CD14-positive monocyte (primary cell): ENCODE measurements around the gene CD200. TPM values are rescaled to one million over a fixed set of nuclear protein-coding genes. Genes with fewer than 3 reads are reported as not detected.

Experiments
- DNase-seq, 3 donors: peaks; one replicate each; pipeline ENCODE4 v3.0.0-alpha.2; 2011 to 2022
- H2AFZ ChIP-seq: 2 replicates; pipeline ENCODE4 v1.6.0; 2012; ENCODE audit warnings: mild to moderate bottlenecking, low read depth, low read length, inconsistent platforms; ENCODE audit not compliant: insufficient read depth, poor library complexity, severe bottlenecking
- H3K27ac ChIP-seq, 2 donors: 1 replicate in 1 of 2; 2 replicates in 1 of 2; pipeline ENCODE4 v1.5.1; 2012 to 2013; ENCODE audit warnings: low read length in 2 of 2, control low read depth in 1 of 2, inconsistent platforms in 1 of 2, low read depth in 1 of 2, mild to moderate bottlenecking in 1 of 2
- H3K27me3 ChIP-seq, 2 donors: one replicate each; pipeline versions ENCODE4 v1.6.0 to v1.6.1; 2011 to 2013; ENCODE audit warnings: low read length in 2 of 2; ENCODE audit not compliant: control insufficient read depth in 2 of 2, insufficient read depth in 2 of 2
- H3K36me3 ChIP-seq, 2 donors: replicated peaks in 1 of 2; 1 replicate in 1 of 2; 2 replicates in 1 of 2; pipeline versions ENCODE4 v1.5.1 to v1.6.1; 2012 to 2013; ENCODE audit warnings: low read length in 2 of 2, control low read depth in 1 of 2, inconsistent platforms in 1 of 2, mild to moderate bottlenecking in 1 of 2; ENCODE audit not compliant: insufficient read depth in 2 of 2, control insufficient read depth in 1 of 2
- H3K4me1 ChIP-seq, 2 donors: 1 replicate in 1 of 2; 2 replicates in 1 of 2; pipeline versions ENCODE4 v1.5.1 to v1.6.1; 2012 to 2013; ENCODE audit warnings: low read length in 2 of 2, control low read depth in 1 of 2, inconsistent platforms in 1 of 2, mild to moderate bottlenecking in 1 of 2, moderate library complexity in 1 of 2; ENCODE audit not compliant: insufficient read depth in 2 of 2, control insufficient read depth in 1 of 2
- H3K4me2 ChIP-seq: replicated peaks from 2 replicates; pipeline ENCODE3; 2012; ENCODE audit warnings: low read length, moderate library complexity, mild to moderate bottlenecking; ENCODE audit not compliant: poor library complexity, severe bottlenecking; ENCODE audit errors: extremely low read depth
- H3K4me3 ChIP-seq, 3 experiments: fragments of 200-600 bp in 1 of 3; sonication (generic) in 1 of 3; replicated peaks in 1 of 3; 1 replicate in 2 of 3; 2 replicates in 1 of 3; pipeline ENCODE4 v1.5.1; 2011 to 2013; ENCODE audit warnings: low read length in 3 of 3, mild to moderate bottlenecking in 3 of 3, control low read depth in 2 of 3, low read depth in 2 of 3, inconsistent platforms in 1 of 3, moderate library complexity in 1 of 3
- H3K79me2 ChIP-seq: 2 replicates; pipeline ENCODE4 v1.6.0; 2012; ENCODE audit warnings: mild to moderate bottlenecking, control low read depth, inconsistent platforms, low read length, moderate library complexity; ENCODE audit not compliant: insufficient read depth
- H3K9ac ChIP-seq: 2 replicates; pipeline ENCODE4 v1.6.0; 2017; ENCODE audit warnings: low read length, mild to moderate bottlenecking; ENCODE audit not compliant: insufficient read depth, poor library complexity, severe bottlenecking
- H3K9me3 ChIP-seq, 2 donors: replicated peaks in 1 of 2; 1 replicate in 1 of 2; 2 replicates in 1 of 2; pipeline versions ENCODE4 v1.5.1 to v1.6.1; 2012 to 2013; ENCODE audit warnings: low read length in 2 of 2, control low read depth in 1 of 2; ENCODE audit not compliant: control insufficient read depth in 1 of 2, insufficient read depth in 1 of 2
- H4K20me1 ChIP-seq: 2 replicates; pipeline ENCODE4 v1.6.0; 2012; ENCODE audit warnings: mild to moderate bottlenecking, low read length, control low read depth, moderate library complexity; ENCODE audit not compliant: insufficient read depth
- H3K27ac Mint-ChIP-seq, 7 donors: one replicate each; pipeline ENCODE4 v1.8.0; 2020; ENCODE audit warnings: mild to moderate bottlenecking in 7 of 7, mixed read lengths in 7 of 7, moderate library complexity in 6 of 7, inconsistent platforms in 2 of 7
- H3K27me3 Mint-ChIP-seq, 3 donors: one replicate each; pipeline ENCODE4 v1.8.0; 2021 to 2022; ENCODE audit warnings: low read depth in 3 of 3, mild to moderate bottlenecking in 3 of 3, mixed read lengths in 3 of 3, moderate library complexity in 3 of 3, inconsistent platforms in 1 of 3
- H3K36me3 Mint-ChIP-seq, 2 donors: one replicate each; pipeline ENCODE4 v1.8.0; 2020; ENCODE audit warnings: mixed read lengths in 2 of 2, inconsistent platforms in 1 of 2, mild to moderate bottlenecking in 1 of 2
- H3K4me1 Mint-ChIP-seq: one replicate; pipeline ENCODE4 v1.8.0; 2020; ENCODE audit warnings: mild to moderate bottlenecking, mixed read lengths
- H3K4me3 Mint-ChIP-seq, 2 donors: one replicate each; pipeline ENCODE4 v1.8.0; 2020; ENCODE audit warnings: mild to moderate bottlenecking in 2 of 2, mixed read lengths in 2 of 2, moderate library complexity in 1 of 2
- H3K9me3 Mint-ChIP-seq, 7 donors: one replicate each; pipeline ENCODE4 v1.8.0; 2020 to 2022; ENCODE audit warnings: mixed read lengths in 7 of 7, mild to moderate bottlenecking in 6 of 7, moderate library complexity in 6 of 7, inconsistent platforms in 2 of 7
- WGBS: methylation state at CpG from one replicate; pipeline ENCODE4 v1.1.5; 2013; ENCODE audit warnings: missing lambda C conversion rate; ENCODE audit not compliant: insufficient coverage; 5-methylcytosine and 5-hydroxymethylcytosine counted together
- intact Hi-C, 2 donors: fragments of 100-400 bp; cut with micrococcal nuclease; formaldehyde crosslinking; loops; one replicate each; pipeline versions ENCODE4 v1.15.0 to v1.15.1; 2023
- polyA plus RNA-seq, 3 donors: library from polyadenylated mRNA; depleted of rRNA in 1 of 3; unstranded in 2 of 3; stranded (reverse) in 1 of 3; fragments of 300-500 nt in 2 of 3; fragments of >200 nt in 1 of 3; fragmentation: Illumina TruSeq in 2 of 3; gene quantifications; 1 replicate in 2 of 3; 2 replicates in 1 of 3; pipeline ENCODE4 v1.2.3, GENCODE V29; 2012 to 2021
- TF ChIP-seq, protein P1 (sequence below): fragments of 200-600 bp; IDR thresholded peaks from one replicate; pipeline ENCODE4 v1.8.0; 2022; ENCODE audit warnings: antibody characterized with exemption, mild to moderate bottlenecking

The CD200 gene
- polyA plus RNA-seq, 3 donors, result 0.12 to 0.13 TPM; not detected in 1

DNA sequence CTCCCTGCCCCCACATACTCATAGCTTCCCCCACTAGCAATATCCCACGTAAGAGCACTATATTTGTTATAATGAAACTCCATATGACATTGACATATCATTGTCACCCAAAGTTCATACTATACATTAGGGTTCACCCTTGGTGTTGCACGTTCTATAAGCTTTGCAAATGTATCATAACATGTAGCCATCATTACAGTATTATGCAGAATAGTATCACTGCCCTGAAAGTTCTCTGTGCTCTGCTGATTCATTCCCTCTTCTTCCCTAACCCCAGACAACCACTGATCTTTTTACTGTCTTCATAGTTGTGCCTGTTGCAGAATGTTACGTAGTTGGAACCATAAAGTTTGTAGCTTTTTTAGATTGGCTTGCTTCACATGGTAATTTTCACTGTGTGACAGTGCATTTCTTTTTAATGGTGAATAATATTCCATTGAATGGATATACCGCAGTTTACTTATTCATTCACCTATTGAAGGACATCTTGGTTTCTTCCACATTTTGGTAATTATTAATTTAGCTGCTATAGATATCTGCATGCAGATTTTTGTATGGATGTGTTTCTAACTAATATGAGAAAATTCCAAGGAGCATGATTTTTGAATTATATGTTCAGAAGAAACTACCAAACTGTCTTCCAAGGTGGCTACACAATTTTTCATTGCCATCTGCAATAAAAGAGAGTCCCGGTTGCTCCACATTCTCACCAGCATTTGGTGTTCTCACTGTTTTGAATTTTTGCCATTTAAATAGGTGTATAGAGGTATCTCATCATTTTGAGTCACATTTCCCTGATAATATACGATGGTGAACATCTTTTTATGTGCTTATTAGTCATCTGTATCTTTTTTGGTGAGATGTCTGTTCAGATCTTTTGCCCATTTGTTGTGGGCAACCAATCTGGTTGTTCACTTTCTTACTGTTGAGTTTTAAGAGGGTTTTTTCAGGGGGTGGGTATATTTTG is 59.7 kb downstream of the CD200 start:
- Mint-ChIP-seq H3K27ac (no peak overlapping the region), H3K27me3 (no peaks in the 10 kb centered on the region), H3K9me3 (peaks cover 0 to 7% (median 2%) of the 10 kb centered on the region in 7 donors), H3K36me3 (no peaks in the 10 kb centered on the region), H3K4me1 (peaks cover 53% of the 10 kb centered on the region), H3K4me3 (no peak overlapping the region)
- H3K4me1 ChIP-seq, result peaks cover 26 to 41% of the 10 kb centered on the region in 2 donors
- H4K20me1 ChIP-seq, result no peaks in the 10 kb centered on the region
- intact Hi-C loops, result no loop called here
- no peak overlapping the region for H3K4me3 ChIP-seq
- H2AFZ ChIP-seq, result no peak overlapping the region
- no peak overlapping the region for H3K9ac ChIP-seq
- no peaks in the 10 kb centered on the region for H3K9me3 ChIP-seq
- TF ChIP-seq, protein P1, sequence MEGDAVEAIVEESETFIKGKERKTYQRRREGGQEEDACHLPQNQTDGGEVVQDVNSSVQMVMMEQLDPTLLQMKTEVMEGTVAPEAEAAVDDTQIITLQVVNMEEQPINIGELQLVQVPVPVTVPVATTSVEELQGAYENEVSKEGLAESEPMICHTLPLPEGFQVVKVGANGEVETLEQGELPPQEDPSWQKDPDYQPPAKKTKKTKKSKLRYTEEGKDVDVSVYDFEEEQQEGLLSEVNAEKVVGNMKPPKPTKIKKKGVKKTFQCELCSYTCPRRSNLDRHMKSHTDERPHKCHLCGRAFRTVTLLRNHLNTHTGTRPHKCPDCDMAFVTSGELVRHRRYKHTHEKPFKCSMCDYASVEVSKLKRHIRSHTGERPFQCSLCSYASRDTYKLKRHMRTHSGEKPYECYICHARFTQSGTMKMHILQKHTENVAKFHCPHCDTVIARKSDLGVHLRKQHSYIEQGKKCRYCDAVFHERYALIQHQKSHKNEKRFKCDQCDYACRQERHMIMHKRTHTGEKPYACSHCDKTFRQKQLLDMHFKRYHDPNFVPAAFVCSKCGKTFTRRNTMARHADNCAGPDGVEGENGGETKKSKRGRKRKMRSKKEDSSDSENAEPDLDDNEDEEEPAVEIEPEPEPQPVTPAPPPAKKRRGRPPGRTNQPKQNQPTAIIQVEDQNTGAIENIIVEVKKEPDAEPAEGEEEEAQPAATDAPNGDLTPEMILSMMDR, result no peak
- no peaks in the 10 kb centered on the region for H3K79me2 ChIP-seq
- DNase-seq, result no peak
- no peaks in the 10 kb centered on the region for H3K27me3 ChIP-seq
- H3K36me3 ChIP-seq, result no peaks in the 10 kb centered on the region
- H3K27ac ChIP-seq, result no peak overlapping the region
- no CpG with 5 or more reads among the region's 6 CpGs for WGBS
- no peak overlapping the region for H3K4me2 ChIP-seq

DNA sequence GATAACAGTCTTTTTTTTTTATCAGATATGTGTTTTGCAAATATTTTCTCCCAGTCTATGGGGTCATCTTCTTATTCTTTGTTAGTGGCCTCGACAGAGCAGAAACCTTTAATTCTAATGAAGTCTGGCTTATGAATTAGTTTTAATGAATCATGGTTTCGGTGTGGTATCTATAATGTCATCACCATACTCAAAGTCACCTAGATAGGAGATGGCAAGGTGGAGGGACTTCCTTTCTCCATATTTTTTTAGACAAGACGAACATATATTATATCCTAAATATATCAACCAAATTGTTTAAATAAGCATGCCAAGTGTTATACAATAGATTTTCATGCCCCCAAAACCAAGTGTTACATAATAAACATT is 60.4 kb downstream of the CD200 start:
- TF ChIP-seq, protein P1, result no peak
- H3K9ac ChIP-seq, result no peak overlapping the region
- DNase-seq, result no peak
- WGBS, result no CpG with 5 or more reads among the region's 3 CpGs
- Mint-ChIP-seq H3K27me3 (no peaks in the 10 kb centered on the region), H3K36me3 (no peaks in the 10 kb centered on the region), H3K27ac (no peak overlapping the region), H3K9me3 (peaks cover 0 to 7% (median 2%) of the 10 kb centered on the region in 7 donors), H3K4me1 (peaks cover 54% of the 10 kb centered on the region), H3K4me3 (no peak overlapping the region)
- no peak overlapping the region for H2AFZ ChIP-seq
- H3K36me3 ChIP-seq, result no peaks in the 10 kb centered on the region
- H3K27me3 ChIP-seq, result no peaks in the 10 kb centered on the region
- H3K4me2 ChIP-seq, result no peak overlapping the region
- H3K79me2 ChIP-seq, result no peaks in the 10 kb centered on the region
- H3K27ac ChIP-seq, result no peak overlapping the region
- intact Hi-C loops, result no loop called here
- H3K4me1 ChIP-seq, result peaks cover 26 to 41% of the 10 kb centered on the region in 2 donors
- H4K20me1 ChIP-seq, result no peaks in the 10 kb centered on the region
- no peaks in the 10 kb centered on the region for H3K9me3 ChIP-seq
- H3K4me3 ChIP-seq, result no peak overlapping the region
